GM21786 (cell line): Measurements from ENCODE around the gene SNAI3.

Experiments used
- ATAC-seq: cut with Tn5 transposase; IDR thresholded peaks from one replicate; pipeline ENCODE4 v1.9.1; 2021; ENCODE audit not compliant: unreplicated experiment

SNAI3 gene

GRCh38 chr16:88686439-88687253 is at the start of gene SNAI3:
TSS of gene SNAI3 (minus strand) at chr16:88686507. CDS start at chr16:88686406, 101 bp downstream.
- ATAC-seq = peak; percentile 50

- ATAC-seq = no peak
These were observed 49.8 kb upstream of the SNAI3 start for GRCh38 chr16:88736088-88736487.

- ATAC-seq = no peak
These were observed 49.3 kb upstream of the SNAI3 start for GRCh38 chr16:88735616-88736015.

GRCh38 chr16:88735121-88735520 is 48.8 kb upstream of the SNAI3 start:
- no peak for ATAC-seq

GRCh38 chr16:88734361-88734728 is 48.0 kb upstream of the SNAI3 start:
- no peak for ATAC-seq

GRCh38 chr16:88733630-88734360 is 47.5 kb upstream of the SNAI3 start:
- no peak for ATAC-seq

- no peak for ATAC-seq
These were observed 46.6 kb upstream of the SNAI3 start for GRCh38 chr16:88732961-88733294.

- ATAC-seq = no peak
These were observed 46.1 kb upstream of the SNAI3 start for GRCh38 chr16:88732172-88732960.

GRCh38 chr16:88731699-88732098 is 45.4 kb upstream of the SNAI3 start:
- ATAC-seq = no peak

- no peak for ATAC-seq
These were observed 44.6 kb upstream of the SNAI3 start for GRCh38 chr16:88730632-88731607.

- ATAC-seq = no peak
These were observed 41.6 kb upstream of the SNAI3 start for GRCh38 chr16:88727871-88728270.

- no peak for ATAC-seq
These were observed 40.7 kb upstream of the SNAI3 start for GRCh38 chr16:88726981-88727380.

GRCh38 chr16:88726408-88726749 is 40.1 kb upstream of the SNAI3 start:
- ATAC-seq = no peak

GRCh38 chr16:88725609-88726407 is 39.5 kb upstream of the SNAI3 start:
- ATAC-seq = no peak

GRCh38 chr16:88724855-88725555 is 38.7 kb upstream of the SNAI3 start:
- no peak for ATAC-seq

- ATAC-seq = no peak
These were observed 37.6 kb upstream of the SNAI3 start for GRCh38 chr16:88723911-88724310.

- ATAC-seq = no peak
These were observed 37.2 kb upstream of the SNAI3 start for GRCh38 chr16:88723507-88723887.

- ATAC-seq = no peak
These were observed 36.6 kb upstream of the SNAI3 start for GRCh38 chr16:88722784-88723506.
